SK-N-MC (cell line): ENCODE results near the gene MARVELD3.

Experiments
- EZH2 ChIP-seq: fragments of 200-600 bp; sonication (generic); IDR thresholded peaks from one replicate; pipeline ENCODE4 v1.6.1; 2017; ENCODE audit warnings: antibody characterized with exemption
- FOXP2 ChIP-seq: optimal IDR thresholded peaks from 2 replicates; pipeline ENCODE3; 2011; ENCODE audit warnings: mild to moderate bottlenecking, moderate library complexity; ENCODE audit not compliant: insufficient read depth; ENCODE audit errors: extremely low read length, control extremely low read depth
- POLR2AphosphoS5 ChIP-seq: IDR thresholded peaks from 2 replicates; pipeline ENCODE4 v1.6.1; 2012; ENCODE audit warnings: mild to moderate bottlenecking, low read depth, low read length, borderline replicate concordance

- TF ChIP-seq POLR2AphosphoS5, result no peak
- TF ChIP-seq EZH2, result no peak
- no peak for TF ChIP-seq FOXP2
These were observed 41.3 kb upstream of the MARVELD3 start for GRCh38 chr16:71584543-71585317.
